Measurements from ENCODE around the gene CXCR2.

DNA sequence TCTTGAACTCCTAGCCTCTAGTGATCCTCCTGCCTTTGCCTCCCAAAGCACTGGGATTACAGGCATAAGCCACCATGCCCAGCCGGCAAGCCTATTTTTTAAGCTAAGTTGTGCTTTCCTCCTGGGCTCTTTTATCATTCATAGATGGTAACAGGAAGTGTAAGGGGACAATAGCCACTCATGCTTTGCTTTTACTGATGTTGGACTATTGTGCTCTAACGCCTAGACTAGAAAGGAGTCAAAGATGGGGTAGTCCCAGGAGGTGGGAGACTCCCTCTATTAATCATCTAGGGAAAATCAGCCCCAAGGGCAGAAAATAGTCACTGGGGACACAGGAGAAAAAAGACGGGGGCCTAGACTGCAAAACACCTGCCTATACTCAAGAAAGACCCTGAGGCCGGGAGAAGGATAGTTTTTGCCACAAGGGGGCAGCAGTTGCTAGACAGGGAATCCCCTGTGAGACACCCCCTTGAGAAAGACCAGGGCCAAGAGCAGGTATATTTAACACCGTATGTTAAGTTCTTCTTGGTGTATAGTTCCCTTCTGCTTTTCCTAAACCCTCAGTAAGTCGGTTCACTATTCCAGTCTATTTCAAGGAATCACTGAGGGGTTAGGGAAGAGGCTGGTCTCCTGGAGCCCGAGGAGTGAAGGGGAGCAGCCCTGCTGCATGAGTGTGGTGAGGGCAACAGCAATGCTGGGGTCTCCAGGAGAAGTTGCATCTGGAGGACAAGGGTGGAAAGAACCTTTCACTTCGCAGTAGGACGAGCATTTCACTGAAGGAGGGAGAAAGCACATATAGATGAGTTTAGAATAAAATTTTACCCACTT, 43.0 kb downstream of the CXCR2 start:
- TF ChIP-seq, protein P1, sequence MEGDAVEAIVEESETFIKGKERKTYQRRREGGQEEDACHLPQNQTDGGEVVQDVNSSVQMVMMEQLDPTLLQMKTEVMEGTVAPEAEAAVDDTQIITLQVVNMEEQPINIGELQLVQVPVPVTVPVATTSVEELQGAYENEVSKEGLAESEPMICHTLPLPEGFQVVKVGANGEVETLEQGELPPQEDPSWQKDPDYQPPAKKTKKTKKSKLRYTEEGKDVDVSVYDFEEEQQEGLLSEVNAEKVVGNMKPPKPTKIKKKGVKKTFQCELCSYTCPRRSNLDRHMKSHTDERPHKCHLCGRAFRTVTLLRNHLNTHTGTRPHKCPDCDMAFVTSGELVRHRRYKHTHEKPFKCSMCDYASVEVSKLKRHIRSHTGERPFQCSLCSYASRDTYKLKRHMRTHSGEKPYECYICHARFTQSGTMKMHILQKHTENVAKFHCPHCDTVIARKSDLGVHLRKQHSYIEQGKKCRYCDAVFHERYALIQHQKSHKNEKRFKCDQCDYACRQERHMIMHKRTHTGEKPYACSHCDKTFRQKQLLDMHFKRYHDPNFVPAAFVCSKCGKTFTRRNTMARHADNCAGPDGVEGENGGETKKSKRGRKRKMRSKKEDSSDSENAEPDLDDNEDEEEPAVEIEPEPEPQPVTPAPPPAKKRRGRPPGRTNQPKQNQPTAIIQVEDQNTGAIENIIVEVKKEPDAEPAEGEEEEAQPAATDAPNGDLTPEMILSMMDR (IDR thresholded peaks at IDR 0.05; ENCODE audit: insufficient read depth, low read length, poor library complexity, severe bottlenecking): peak; percentile 86
- TF ChIP-seq EZH2phosphoT487 (conservative IDR thresholded peaks at IDR 0.05; ENCODE audit: low read length): no peak
